ENCODE data around the gene CALML5. TPM values are rescaled to one million over a fixed set of nuclear protein-coding genes. Genes with fewer than 3 reads are reported as not detected.

CALML5 gene
- total RNA-seq, 1 experiment from 2014 or later: not detected

- ATAC-seq (no peak), DNase-seq (ENCODE audit: low read depth, low spot score) (no peak)
- no peaks in the 10 kb centered on the region for H3K4me1 ChIP-seq (ENCODE audit: control insufficient read depth in 1 of 2, insufficient read depth in 2 of 2, low read length in 2 of 2)
- H3K9ac ChIP-seq (ENCODE audit: low read length): no peak overlapping the region
- intact Hi-C loops (cut with micrococcal nuclease): no loop called here
- H3K27me3 ChIP-seq (ENCODE audit: insufficient read depth, low read length): no peaks in the 10 kb centered on the region
- no peaks in the 10 kb centered on the region for H3K9me2 ChIP-seq (ENCODE audit: insufficient read depth)
- TF ChIP-seq TCF7L2 (IDR thresholded peaks at IDR 0.05; ENCODE audit: borderline replicate concordance, extremely low read depth, insufficient read depth, insufficient read length) (no peak), CBX3 (IDR thresholded peaks at IDR 0.05; ENCODE audit: low read depth) (no peak), ATF3 (IDR thresholded peaks at IDR 0.05) (no peak), SIN3A (IDR thresholded peaks at IDR 0.05; ENCODE audit: low read depth) (no peak), CEBPB (IDR thresholded peaks at IDR 0.05; ENCODE audit: low read depth) (no peak), SP1 (IDR thresholded peaks at IDR 0.05; ENCODE audit: low read depth) (no peak), REST (IDR thresholded peaks at IDR 0.05; ENCODE audit: low read depth) (no peak), ELF1 (IDR thresholded peaks at IDR 0.05; ENCODE audit: borderline replicate concordance, low read depth) (no peak), ZBTB33 (IDR thresholded peaks at IDR 0.05; ENCODE audit: extremely low read depth, insufficient replicate concordance, low read length) (no peak), EZH2 (IDR thresholded peaks at IDR 0.05) (no peak), FOSL1 (IDR thresholded peaks at IDR 0.05; ENCODE audit: low read depth) (no peak), YY1 (IDR thresholded peaks at IDR 0.05; ENCODE audit: extremely low read depth, insufficient replicate concordance, low read depth, low read length) (no peak), EGR1 (IDR thresholded peaks at IDR 0.05; ENCODE audit: low read depth) (no peak), EZH2phosphoT487 (IDR thresholded peaks at IDR 0.05; ENCODE audit: borderline replicate concordance) (no peak), SRF (IDR thresholded peaks at IDR 0.05; ENCODE audit: low read depth) (no peak), POLR2AphosphoS5 (IDR thresholded peaks at IDR 0.05; ENCODE audit: low read depth, low read length) (no peak)
- H3K4me2 ChIP-seq (ENCODE audit: low read length): no peak overlapping the region
- H2AFZ ChIP-seq (ENCODE audit: low read depth, low read length, poor library complexity, severe bottlenecking): no peak overlapping the region
- H4K20me1 ChIP-seq (ENCODE audit: insufficient read depth): no peaks in the 10 kb centered on the region
- ChIA-PET POLR2A (no interaction called here), CTCF (no interaction called here), RAD21 (ENCODE audit: low non-redundant PET in 1 of 2, low total read pairs in 2 of 2, uncharacterized antibody in 2 of 2, unreplicated experiment in 2 of 2) (no interaction called here)
- no peak overlapping the region for H3K27ac ChIP-seq (ENCODE audit: low read depth, low read length)
- no peaks in the 10 kb centered on the region for H3K9me3 ChIP-seq (ENCODE audit: control insufficient read depth in 1 of 2, insufficient read depth in 1 of 2, low read depth in 1 of 2, low read length in 2 of 2)
- H3K4me3 ChIP-seq (replicated peaks in 1 of 2; ENCODE audit: low read depth in 1 of 2, low read length in 2 of 2): no peak overlapping the region
- no peaks in the 10 kb centered on the region for H3K36me3 ChIP-seq (ENCODE audit: control insufficient read depth in 1 of 2, insufficient read depth in 2 of 2, low read length in 2 of 2)
- BruUV-seq (replicated peaks): no TSS peak
- H3K79me2 ChIP-seq (ENCODE audit: insufficient read depth, low read length): no peaks in the 10 kb centered on the region
These were observed 31.0 kb upstream of the CALML5 start for GRCh38 chr10:5530412-5530806.

All from HCT116 (cell line).